GM03348 (cell line): ENCODE data around the gene LIMCH1.
"Not testable (repeated sequence)": the region's sequence is repeated elsewhere in the genome, so short reads cannot be mapped to it uniquely, and the experiment has no call there.

Experiments
- DNase-seq: peaks from one replicate; pipeline ENCODE4 v3.0.0; 2012; ENCODE audit warnings: low spot score

Gene LIMCH1

GRCh38 chr4:41727861-41728572, 190.1 kb downstream of the LIMCH1 start:
- no peak for DNase-seq

GRCh38 chr4:41728573-41728913, 190.6 kb downstream of the LIMCH1 start:
- DNase-seq = no peak

- DNase-seq = no peak
Observed at GRCh38 chr4:41731569-41732126, 193.7 kb downstream of the LIMCH1 start.

GRCh38 chr4:41734371-41734770, 196.4 kb downstream of the LIMCH1 start:
- no peak for DNase-seq

- DNase-seq = not testable (repeated sequence)
Observed at GRCh38 chr4:41737491-41737890, 199.5 kb downstream of the LIMCH1 start.

- DNase-seq = no peak
Observed at GRCh38 chr4:41741354-41741753, 203.4 kb downstream of the LIMCH1 start.

- no peak for DNase-seq
Observed at GRCh38 chr4:41744572-41745291, 206.8 kb downstream of the LIMCH1 start.

- no peak for DNase-seq
Observed at GRCh38 chr4:41745292-41746024, 207.5 kb downstream of the LIMCH1 start.

GRCh38 chr4:41746025-41746439, 208.1 kb downstream of the LIMCH1 start:
- peak; percentile 9 for DNase-seq

GRCh38 chr4:41746440-41747229, 208.7 kb downstream of the LIMCH1 start:
- no peak for DNase-seq

GRCh38 chr4:41747230-41748055, 209.5 kb downstream of the LIMCH1 start:
- peak; percentile 5 for DNase-seq

GRCh38 chr4:41748074-41748570, 210.2 kb downstream of the LIMCH1 start:
- peak; percentile 7 for DNase-seq

GRCh38 chr4:41748571-41749475, 210.9 kb downstream of the LIMCH1 start, which contains the start of gene PHOX2B:
Gene PHOX2B (minus strand): TSS chr4:41748725. CDS start chr4:41748610, 115 bp downstream.
- no peak for DNase-seq

- DNase-seq = no peak
Observed at GRCh38 chr4:41749631-41750039, 211.7 kb downstream of the LIMCH1 start.
